ENCODE data around the gene CA6. TPM values are rescaled to one million over a fixed set of nuclear protein-coding genes. Genes with fewer than 3 reads are reported as not detected.
"Not testable (repeated sequence)": the region's sequence is repeated elsewhere in the genome, so short reads cannot be mapped to it uniquely, and the experiment has no call there.

CA6 gene
- total RNA-seq, 1 donor from 2014 or later: not detected

- intact Hi-C loops (cut with DNase I): no loop called here
- no peak overlapping the region for H3K27ac ChIP-seq
- TF ChIP-seq, protein P1, sequence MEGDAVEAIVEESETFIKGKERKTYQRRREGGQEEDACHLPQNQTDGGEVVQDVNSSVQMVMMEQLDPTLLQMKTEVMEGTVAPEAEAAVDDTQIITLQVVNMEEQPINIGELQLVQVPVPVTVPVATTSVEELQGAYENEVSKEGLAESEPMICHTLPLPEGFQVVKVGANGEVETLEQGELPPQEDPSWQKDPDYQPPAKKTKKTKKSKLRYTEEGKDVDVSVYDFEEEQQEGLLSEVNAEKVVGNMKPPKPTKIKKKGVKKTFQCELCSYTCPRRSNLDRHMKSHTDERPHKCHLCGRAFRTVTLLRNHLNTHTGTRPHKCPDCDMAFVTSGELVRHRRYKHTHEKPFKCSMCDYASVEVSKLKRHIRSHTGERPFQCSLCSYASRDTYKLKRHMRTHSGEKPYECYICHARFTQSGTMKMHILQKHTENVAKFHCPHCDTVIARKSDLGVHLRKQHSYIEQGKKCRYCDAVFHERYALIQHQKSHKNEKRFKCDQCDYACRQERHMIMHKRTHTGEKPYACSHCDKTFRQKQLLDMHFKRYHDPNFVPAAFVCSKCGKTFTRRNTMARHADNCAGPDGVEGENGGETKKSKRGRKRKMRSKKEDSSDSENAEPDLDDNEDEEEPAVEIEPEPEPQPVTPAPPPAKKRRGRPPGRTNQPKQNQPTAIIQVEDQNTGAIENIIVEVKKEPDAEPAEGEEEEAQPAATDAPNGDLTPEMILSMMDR (IDR thresholded peaks at IDR 0.05): no peak
- TF ChIP-seq POLR2A (IDR thresholded peaks at IDR 0.05) (no peak), POLR2AphosphoS5 (IDR thresholded peaks at IDR 0.05; ENCODE audit: insufficient read depth in 1 of 2, low read depth in 1 of 2) (no peak)
- no peaks in the 10 kb centered on the region for H3K36me3 ChIP-seq
- H3K4me3 ChIP-seq: no peak overlapping the region
- H3K9me3 ChIP-seq: no peaks in the 10 kb centered on the region
- no peak for DNase-seq (ENCODE audit: extremely low spot score in 2 of 2)
- H3K4me1 ChIP-seq: no peaks in the 10 kb centered on the region
- H3K27me3 ChIP-seq: no peaks in the 10 kb centered on the region
These were observed 30.2 kb upstream of the CA6 start for GRCh38 chr1:8915446-8915845.

DNA sequence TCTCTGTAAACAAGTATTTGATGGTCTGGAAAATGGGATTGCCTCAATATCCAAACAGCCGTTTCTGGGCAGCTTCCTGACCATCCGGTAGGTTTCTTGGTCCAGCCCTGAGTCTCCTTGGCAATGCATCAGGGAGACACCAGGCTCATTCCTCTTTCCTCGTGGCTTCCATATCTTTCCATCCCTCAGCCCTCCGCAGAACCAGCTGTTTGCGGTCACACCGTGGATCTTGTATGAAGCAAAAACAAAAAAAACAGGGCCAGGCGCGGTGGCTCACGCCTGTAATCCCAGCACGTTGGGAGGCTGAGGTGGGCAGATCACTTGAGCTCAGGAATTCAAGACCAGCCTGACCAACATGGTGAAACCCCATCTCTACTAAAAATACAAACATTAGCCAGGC, 28.1 kb upstream of the CA6 start:
- intact Hi-C loops (cut with DNase I); H3K36me3 ChIP-seq; DNase-seq (ENCODE audit: extremely low spot score in 2 of 2); H3K27ac ChIP-seq; H3K4me1 ChIP-seq; H3K4me3 ChIP-seq; H3K27me3 ChIP-seq; H3K9me3 ChIP-seq: not testable (repeated sequence)

DNA sequence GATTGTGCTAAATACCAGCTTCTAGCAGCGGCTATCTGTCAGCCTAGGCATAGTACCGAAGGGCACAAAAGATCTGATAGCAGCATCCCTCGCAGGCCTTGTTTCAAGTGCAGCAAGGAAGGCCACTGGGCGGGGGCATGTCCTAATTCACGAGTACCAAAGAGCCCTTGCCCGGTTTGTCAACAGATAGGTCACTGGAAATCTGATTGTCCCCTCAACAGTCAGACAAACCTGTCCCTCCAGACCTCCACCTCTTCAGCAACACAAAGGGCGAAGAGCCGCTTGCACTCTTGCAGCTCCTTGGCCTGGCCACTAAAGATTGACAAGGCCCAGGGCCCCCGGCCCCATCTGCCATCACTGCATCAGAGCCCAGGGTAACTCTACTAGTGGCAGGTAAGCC, 22.7 kb upstream of the CA6 start:
- Histone ChIP-seq H3K4me3 (no peak overlapping the region), H3K9me3 (no peaks in the 10 kb centered on the region), H3K36me3 (no peaks in the 10 kb centered on the region), H3K27me3 (no peaks in the 10 kb centered on the region), H3K4me1 (no peaks in the 10 kb centered on the region), H3K27ac (no peak overlapping the region)
- DNase-seq (ENCODE audit: extremely low spot score in 2 of 2): no peak
- no peak for TF ChIP-seq POLR2AphosphoS5 (IDR thresholded peaks at IDR 0.05; ENCODE audit: insufficient read depth in 1 of 2, low read depth in 1 of 2)
- no peak for TF ChIP-seq POLR2A (IDR thresholded peaks at IDR 0.05)
- TF ChIP-seq, protein P1 (IDR thresholded peaks at IDR 0.05): no peak
- intact Hi-C loops (cut with DNase I): loop anchor here (5.0 kb wide), 1 partner anchor 64 kb away; no protein-coding TSS in a partner anchor

GRCh38 chr1:8925406-8925805, 20.3 kb upstream of the CA6 start:
- intact Hi-C loops (cut with DNase I): no loop called here
- Histone ChIP-seq H3K27me3 (no peaks in the 10 kb centered on the region), H3K4me1 (no peaks in the 10 kb centered on the region), H3K27ac (no peak overlapping the region), H3K36me3 (no peaks in the 10 kb centered on the region), H3K4me3 (no peak overlapping the region), H3K9me3 (no peaks in the 10 kb centered on the region)
- DNase-seq (ENCODE audit: extremely low spot score in 2 of 2): no peak
- TF ChIP-seq, protein P1 (IDR thresholded peaks at IDR 0.05): no peak

DNA sequence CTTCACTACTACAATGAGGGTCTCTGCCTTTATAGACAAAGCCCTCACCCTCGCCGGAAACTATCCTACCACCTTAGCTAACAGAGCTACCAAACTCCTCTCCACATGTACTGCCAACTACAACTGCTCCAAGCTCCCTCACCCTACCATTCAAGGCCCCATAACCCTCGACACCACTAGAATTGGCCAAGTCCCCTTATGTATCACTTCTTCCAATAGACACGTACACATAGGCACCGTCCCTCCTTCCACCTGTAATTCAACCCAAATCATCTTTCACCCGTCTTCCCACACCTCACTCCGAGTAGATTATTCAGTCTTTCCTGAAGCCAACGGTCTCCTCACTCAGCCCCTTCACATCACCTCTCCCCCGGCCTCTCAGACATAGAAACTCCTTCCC, 19.7 kb upstream of the CA6 start:
- H3K27me3 ChIP-seq: no peaks in the 10 kb centered on the region
- H3K4me1 ChIP-seq: no peaks in the 10 kb centered on the region
- DNase-seq (ENCODE audit: extremely low spot score in 2 of 2): no peak
- no peak overlapping the region for H3K27ac ChIP-seq
- intact Hi-C loops (cut with DNase I): no loop called here
- H3K36me3 ChIP-seq: no peaks in the 10 kb centered on the region
- H3K4me3 ChIP-seq: no peak overlapping the region
- no peak for TF ChIP-seq POLR2AphosphoS5 (IDR thresholded peaks at IDR 0.05; ENCODE audit: insufficient read depth in 1 of 2, low read depth in 1 of 2)
- TF ChIP-seq, protein P1 (IDR thresholded peaks at IDR 0.05): no peak
- no peak for TF ChIP-seq POLR2A (IDR thresholded peaks at IDR 0.05)
- H3K9me3 ChIP-seq: no peaks in the 10 kb centered on the region
